Liver (tissue), 9 donors: ENCODE data around the gene CCDC71. TPM values are rescaled to one million over a fixed set of nuclear protein-coding genes. Genes with fewer than 3 reads are reported as not detected.
A peak's percentile ranks its signal among the peaks of the same experiment; 100 is the strongest.

Experiments used
- DNase-seq: peaks from one replicate; pipeline ENCODE4 v3.0.0-alpha.2; 2017; ENCODE audit warnings: low spot score
- H3K27ac ChIP-seq, 2 donors: one replicate each; pipeline ENCODE4 v1.7.0; 2013; ENCODE audit warnings: inconsistent platforms in 2 of 2, low read length in 2 of 2, control low read depth in 1 of 2, low read depth in 1 of 2, mild to moderate bottlenecking in 1 of 2
- H3K27me3 ChIP-seq, 4 donors: one replicate each; pipeline versions ENCODE4 v1.6.1 to v1.7.0; 2013; ENCODE audit warnings: low read length in 3 of 4, inconsistent platforms in 1 of 4, mild to moderate bottlenecking in 1 of 4, moderate library complexity in 1 of 4; ENCODE audit not compliant: control insufficient read depth in 4 of 4, insufficient read depth in 4 of 4
- H3K36me3 ChIP-seq, 4 donors: one replicate each; pipeline versions ENCODE4 v1.6.1 to v1.7.0; 2013; ENCODE audit warnings: low read length in 3 of 4, mild to moderate bottlenecking in 3 of 4, low read depth in 1 of 4, moderate library complexity in 1 of 4; ENCODE audit not compliant: control insufficient read depth in 4 of 4, insufficient read depth in 3 of 4
- H3K4me1 ChIP-seq, 4 donors: one replicate each; pipeline versions ENCODE4 v1.6.1 to v1.7.0; 2013; ENCODE audit warnings: low read length in 3 of 4, mild to moderate bottlenecking in 3 of 4, moderate library complexity in 1 of 4; ENCODE audit not compliant: control insufficient read depth in 4 of 4, insufficient read depth in 4 of 4
- H3K4me3 ChIP-seq, 3 donors: one replicate each; pipeline versions ENCODE4 v1.6.1 to v1.7.0; 2013; ENCODE audit warnings: low read length in 3 of 3, control low read depth in 1 of 3, low read depth in 1 of 3, mild to moderate bottlenecking in 1 of 3
- H3K9ac ChIP-seq, 2 donors: one replicate each; pipeline ENCODE4 v1.7.0; 2013; ENCODE audit warnings: low read length in 2 of 2, mild to moderate bottlenecking in 2 of 2, moderate library complexity in 2 of 2, control low read depth in 1 of 2, low read depth in 1 of 2
- H3K9me3 ChIP-seq, 4 donors: one replicate each; pipeline versions ENCODE4 v1.6.1 to v1.7.0; 2013; ENCODE audit warnings: low read length in 3 of 4; ENCODE audit not compliant: control insufficient read depth in 4 of 4
- CTCF ChIP-seq: fragments of 150-350 bp; IDR thresholded peaks from 2 replicates; pipeline ENCODE4 v1.5.1; 2017; ENCODE audit warnings: improper control_type of control experiment, low read depth, low read length; ENCODE audit not compliant: missing input control
- EGR1 ChIP-seq, 2 donors: IDR thresholded peaks; 2 replicates each; pipeline ENCODE4 v1.6.1; 2016 to 2018; ENCODE audit warnings: antibody characterized with exemption in 2 of 2, low read depth in 2 of 2
- FOXA1 ChIP-seq: IDR thresholded peaks from 2 replicates; pipeline ENCODE4 v1.6.1; 2016; ENCODE audit warnings: antibody characterized with exemption
- FOXA2 ChIP-seq: IDR thresholded peaks from 2 replicates; pipeline ENCODE4 v1.6.1; 2016; ENCODE audit warnings: antibody characterized with exemption
- GABPA ChIP-seq, 2 donors: IDR thresholded peaks in 1 of 2; conservative IDR thresholded peaks in 1 of 2; 2 replicates each; pipeline ENCODE4 v1.6.1; 2016; ENCODE audit warnings: antibody characterized with exemption in 2 of 2, mild to moderate bottlenecking in 1 of 2, moderate library complexity in 1 of 2
- HNF4A ChIP-seq, 2 donors: conservative IDR thresholded peaks; 2 replicates each; pipeline ENCODE4 v1.6.1; 2016; ENCODE audit warnings: antibody characterized with exemption in 2 of 2, mild to moderate bottlenecking in 2 of 2
- HNF4G ChIP-seq: IDR thresholded peaks from 2 replicates; pipeline ENCODE4 v1.6.1; 2016; ENCODE audit warnings: antibody characterized with exemption
- JUND ChIP-seq, 2 donors: IDR thresholded peaks; 2 replicates each; pipeline ENCODE4 v1.6.1; 2016; ENCODE audit warnings: antibody characterized with exemption in 2 of 2
- NR2F2 ChIP-seq: IDR thresholded peaks from 2 replicates; pipeline ENCODE4 v1.6.1; 2016; ENCODE audit warnings: antibody characterized with exemption
- RAD21 ChIP-seq, 2 donors: IDR thresholded peaks; 2 replicates each; pipeline ENCODE4 v1.6.1; 2016; ENCODE audit warnings: antibody characterized with exemption in 2 of 2, mild to moderate bottlenecking in 2 of 2
- REST ChIP-seq: IDR thresholded peaks from 2 replicates; pipeline ENCODE4 v1.6.1; 2016; ENCODE audit warnings: antibody characterized with exemption, mild to moderate bottlenecking
- RXRA ChIP-seq, 2 donors: IDR thresholded peaks; 2 replicates each; pipeline ENCODE4 v1.6.1; 2017 to 2018; ENCODE audit warnings: antibody characterized with exemption in 2 of 2, mild to moderate bottlenecking in 1 of 2
- SP1 ChIP-seq: IDR thresholded peaks from 2 replicates; pipeline ENCODE4 v1.6.1; 2018; ENCODE audit warnings: antibody characterized with exemption, mild to moderate bottlenecking
- TAF1 ChIP-seq: conservative IDR thresholded peaks from 2 replicates; pipeline ENCODE4 v1.6.1; 2016; ENCODE audit warnings: antibody characterized with exemption, mild to moderate bottlenecking
- YY1 ChIP-seq: IDR thresholded peaks from 2 replicates; pipeline ENCODE4 v1.6.1; 2016; ENCODE audit warnings: antibody characterized with exemption, mild to moderate bottlenecking
- ZBTB33 ChIP-seq: IDR thresholded peaks from 2 replicates; pipeline ENCODE4 v1.6.1; 2016; ENCODE audit warnings: antibody characterized with exemption
- WGBS: extraction: QIAGEN DNeasy Blood & Tissue Kit; methylation state at CpG from one replicate; pipeline ENCODE4 v1.1.7; 2013; 5-methylcytosine and 5-hydroxymethylcytosine counted together
- polyA plus RNA-seq, 2 donors: library from polyadenylated mRNA; stranded (reverse) in 1 of 2; unstranded in 1 of 2; fragments of 200-250 nt in 1 of 2; fragments of >200 nt in 1 of 2; fragmentation: Nextera tagmentation in 1 of 2; extraction: Ambion mirVana in 1 of 2; gene quantifications; one replicate each; pipeline versions ENCODE4 v1.2.1 to v1.2.3, GENCODE V29; 2013 to 2015
- total RNA-seq, 2 donors: library from RNA; depleted of rRNA; stranded (reverse); fragments of >200 nt; gene quantifications; one replicate each; pipeline ENCODE4 v1.2.3, GENCODE V29; 2014
- donor health status: healthy.
- donor health status: healthy.
- donor health status: healthy.
- donor health status: healthy.
- donor health status: healthy.

CCDC71 gene
- total and polyA plus RNA-seq, 4 donors, result 1.1 to 10.7 (median 8.2) TPM

- no peak for TF ChIP-seq ZBTB33
- TF ChIP-seq FOXA1, result no peak
Observed at GRCh38 chr3:49133226-49133951, 32.7 kb downstream of the CCDC71 start (continued).

GRCh38 chr3:49132437-49133225 lies 33.5 kb downstream of the CCDC71 start, which contains the start of gene LAMB2:
Gene LAMB2 (minus strand): TSS chr3:49133050. CDS start chr3:49132867, 183 bp downstream.
- WGBS, result 11% methylated on average over 28 of the region's 28 CpGs

More at GRCh38 chr3:49132437-49133225, 33.5 kb downstream of the CCDC71 start, which contains the start of gene LAMB2:
- TF ChIP-seq NR2F2, result peak; percentile 7
- TF ChIP-seq ZBTB33, result no peak
- no peak for TF ChIP-seq EGR1 (IDR thresholded peaks at IDR 0.05; ENCODE audit: low read depth in 2 of 2)
- TF ChIP-seq JUND (IDR thresholded peaks at IDR 0.05), result no peak
- TF ChIP-seq FOXA1, result no peak
- TF ChIP-seq GABPA (IDR thresholded peaks at IDR 0.05 in 1 of 2, conservative IDR thresholded peaks at IDR 0.05 in 1 of 2), result peak in 1 of 2 donors; percentile 39
- TF ChIP-seq FOXA2, result no peak
- no peak for TF ChIP-seq RAD21 (IDR thresholded peaks at IDR 0.05)
- TF ChIP-seq HNF4A (conservative IDR thresholded peaks at IDR 0.05), result peak; percentile 53 to 57
- peak in 1 of 2 donors; percentile 8 for TF ChIP-seq RXRA (IDR thresholded peaks at IDR 0.05)
- TF ChIP-seq CTCF, result no peak
- no peak for TF ChIP-seq HNF4G
- peak; percentile 10 for TF ChIP-seq SP1
- peak; percentile 30 for TF ChIP-seq REST
- TF ChIP-seq TAF1, result no peak
- TF ChIP-seq YY1, result no peak
- Histone ChIP-seq H3K27ac (peak within 1 kb of the TSS; percentile 52 to 60), H3K9ac (peak within 1 kb of the TSS; percentile 35 to 79), H3K4me1 (peaks cover 2 to 57% (median 51%) of the 10 kb centered on the region in 4 donors), H3K9me3 (no peaks in the 10 kb centered on the region), H3K36me3 (peaks cover 0 to 10% (median 0%) of the 10 kb centered on the region in 4 donors), H3K27me3 (no peaks in the 10 kb centered on the region), H3K4me3 (peak within 1 kb of the TSS; percentile 59 to 93 (median 69))
- DNase-seq, result peak; percentile 61
